K562 (cell line): ENCODE data around the gene SCGB1D4. TPM values are rescaled to one million over a fixed set of nuclear protein-coding genes. Genes with fewer than 3 reads are reported as not detected.

Source experiments
- ATAC-seq: fragments of 200-7000 bp; cut with Tn5 transposase; 3 replicates; pipeline ENCODE4 v1.9.1; 2020; ENCODE audit warnings: moderate library complexity
- BruUV-seq: library from RNA; stranded (reverse); fragments of 400-500 nt; replicated peaks from 2 replicates; lab custom pipeline; 2021; lab: Mats Ljungman, UMichigan
- CTCF ChIA-PET: fragments of 300-600 bp; formaldehyde crosslinking; extraction: SDS; loops from one replicate; lab custom pipeline; 2021; ENCODE audit warnings: low intra/inter-chr PET ratio; lab: Yijun Ruan, JAX
- POLR2A ChIA-PET: fragments of 300-600, 350-650 bp; sonication (Branson Sonifier 250); formaldehyde crosslinking; extraction: SDS; loops from one replicate; lab custom pipeline; 2021; ENCODE audit warnings: antibody characterized with exemption, inconsistent platforms; lab: Yijun Ruan, JAX
- DNase-seq, 4 experiments: peaks; one replicate each; pipeline versions ENCODE4 v3.0.0 to v3.0.0-alpha.2; 2011 to 2018; ENCODE audit warnings: low spot score in 3 of 4, mixed read lengths in 3 of 4; ENCODE audit errors: extremely low read depth in 1 of 4
- FAIRE-seq: peaks from 2 replicates; lab custom pipeline; 2011; peaks lifted over from hg19 to GRCh38; lab: Jason Lieb, UNC
- H2AFZ ChIP-seq: 2 replicates; pipeline ENCODE4 v1.6.0; 2011; ENCODE audit warnings: low read depth, low read length, control low read depth, inconsistent platforms
- H3K27ac ChIP-seq: fragments of 200-600 bp; 3 replicates; pipeline ENCODE4 v1.8.0; 2011; ENCODE audit warnings: low read depth, mild to moderate bottlenecking, control low read depth, inconsistent platforms, low read length, moderate library complexity, mixed read lengths; ENCODE audit errors: extremely low read depth
- H3K27me3 ChIP-seq, 2 experiments: fragments of 300-600 bp in 1 of 2; 2 replicates in 1 of 2; 3 replicates in 1 of 2; pipeline versions ENCODE4 v1.6.0 to v1.8.0; 2011; ENCODE audit warnings: inconsistent platforms in 2 of 2, low read length in 2 of 2, mild to moderate bottlenecking in 1 of 2, mixed read lengths in 1 of 2, moderate library complexity in 1 of 2; ENCODE audit not compliant: control insufficient read depth in 2 of 2, insufficient read depth in 2 of 2
- H3K36me3 ChIP-seq: fragments of 300-600 bp; 3 replicates; pipeline ENCODE4 v1.8.0; 2011; ENCODE audit warnings: mild to moderate bottlenecking, low read length, inconsistent platforms; ENCODE audit not compliant: control insufficient read depth, insufficient read depth
- H3K4me1 ChIP-seq, 2 experiments: fragments of 200-600 bp in 1 of 2; replicated peaks in 1 of 2; 2 replicates in 1 of 2; 3 replicates in 1 of 2; pipeline versions ENCODE4 v1.5.1 to v1.8.0; 2011; ENCODE audit warnings: inconsistent platforms in 2 of 2, low read length in 2 of 2, mild to moderate bottlenecking in 1 of 2, mixed read lengths in 1 of 2, moderate library complexity in 1 of 2; ENCODE audit not compliant: control insufficient read depth in 2 of 2, insufficient read depth in 2 of 2
- H3K4me2 ChIP-seq: 2 replicates; pipeline ENCODE4 v1.6.1; 2011; ENCODE audit warnings: low read length, control low read depth, inconsistent platforms, mixed read lengths; ENCODE audit not compliant: insufficient read depth
- H3K4me3 ChIP-seq: fragments of 200-600 bp; sonication (generic), shearing (Covaris generic); 2 replicates; pipeline ENCODE4 v1.5.1; 2016; ENCODE audit warnings: control low read depth, inconsistent platforms
- H3K79me2 ChIP-seq: fragments of 200-600 bp; 3 replicates; pipeline ENCODE4 v1.8.0; 2011; ENCODE audit warnings: low read length, inconsistent platforms; ENCODE audit not compliant: control insufficient read depth, insufficient read depth
- H3K9ac ChIP-seq, 2 experiments: 2 replicates each; pipeline versions ENCODE4 v1.6.0 to v1.6.1; 2011; ENCODE audit warnings: low read depth in 2 of 2, low read length in 2 of 2, control low read depth in 1 of 2, inconsistent platforms in 1 of 2, mild to moderate bottlenecking in 1 of 2, mixed read lengths in 1 of 2; ENCODE audit not compliant: insufficient read depth in 1 of 2
- H3K9me1 ChIP-seq: one replicate; pipeline ENCODE4 v1.6.0; 2011; ENCODE audit warnings: inconsistent platforms, mild to moderate bottlenecking, low read length, moderate library complexity; ENCODE audit not compliant: control insufficient read depth, insufficient read depth
- H3K9me3 ChIP-seq: replicated peaks from 2 replicates; pipeline ENCODE4 v1.5.1; 2011; ENCODE audit warnings: low read depth, low read length, inconsistent platforms; ENCODE audit not compliant: control insufficient read depth, insufficient read depth
- H4K20me1 ChIP-seq: replicated peaks from 2 replicates; pipeline ENCODE4 v1.6.1; 2011; ENCODE audit warnings: low read length, inconsistent platforms, mixed read lengths; ENCODE audit not compliant: control insufficient read depth, insufficient read depth
- BCLAF1 ChIP-seq, 2 experiments: fragments of 450-650 bp in 1 of 2; IDR thresholded peaks; 2 replicates each; pipeline ENCODE4 v1.6.1; 2011 to 2017; ENCODE audit warnings: low read depth in 2 of 2, antibody characterized with exemption in 1 of 2, borderline replicate concordance in 1 of 2, low read length in 1 of 2, mild to moderate bottlenecking in 1 of 2, mixed read lengths in 1 of 2; ENCODE audit not compliant: control insufficient read depth in 1 of 2
- EP300 ChIP-seq: IDR thresholded peaks from 2 replicates; pipeline ENCODE4 v1.6.1; 2012; ENCODE audit warnings: low read length, improper control_type of control experiment
- MAZ ChIP-seq, 2 experiments: fragments of 450-650 bp in 1 of 2; sonication (generic) in 1 of 2; formaldehyde crosslinking; IDR thresholded peaks in 1 of 2; conservative IDR thresholded peaks in 1 of 2; 2 replicates each; pipeline versions ENCODE4 v1.4.0 to v1.5.0; 2020; ENCODE audit warnings: mild to moderate bottlenecking in 1 of 2, missing genetic modification reagents in 1 of 2
- MNT ChIP-seq, 2 experiments: fragments of 450-650 bp; conservative IDR thresholded peaks; 2 replicates each; pipeline ENCODE4 v1.6.1; 2017; ENCODE audit warnings: mild to moderate bottlenecking in 2 of 2, moderate library complexity in 2 of 2
- SOX6 ChIP-seq: fragments of 450-650 bp; IDR thresholded peaks from 2 replicates; pipeline ENCODE4 v1.6.1; 2014; ENCODE audit warnings: mild to moderate bottlenecking
- SRSF3 ChIP-seq: fragments of 200-400 bp; formaldehyde crosslinking; IDR thresholded peaks from 2 replicates; pipeline ENCODE4 v1.6.1; 2016; ENCODE audit warnings: mild to moderate bottlenecking, low read length, moderate library complexity; ENCODE audit not compliant: insufficient read depth
- TSC22D4 ChIP-seq: fragments of 450-650 bp; IDR thresholded peaks from 2 replicates; pipeline ENCODE4 v1.6.1; 2016; ENCODE audit warnings: missing genetic modification characterization, missing biosample characterization, control low read depth
- ZNF143 ChIP-seq: sonication (generic); formaldehyde crosslinking; IDR thresholded peaks from 2 replicates; pipeline ENCODE4 v1.9.0; 2022; ENCODE audit warnings: mild to moderate bottlenecking, missing genetic modification reagents
- WGBS: fragments of 100-300 bp; shearing (Covaris generic); methylation state at CpG from one replicate; pipeline ENCODE4 v1.1.6; 2016; ENCODE audit warnings: low coverage, mixed read lengths; ENCODE audit not compliant: insufficient coverage; ENCODE audit errors: missing lambda C conversion rate; 5-methylcytosine and 5-hydroxymethylcytosine counted together
- in situ Hi-C: fragments of 300-500 bp; cut with MboI; formaldehyde crosslinking; loops from 4 replicates; pipeline ENCODE4 v1.15.0; 2018; ENCODE audit warnings: inconsistent platforms, mixed read lengths
- intact Hi-C: fragments of 100-400 bp; cut with micrococcal nuclease; formaldehyde crosslinking; loops from 2 replicates; pipeline ENCODE4 v1.14.2; 2022
- polyA plus RNA-seq, 8 experiments: library from polyadenylated mRNA; depleted of rRNA in 4 of 8; stranded (reverse) in 5 of 8; unstranded in 3 of 8; fragments of >200 nt; fragmentation: Nextera tagmentation in 2 of 8; fragmentation: Illumina TruSeq in 1 of 8; extraction: Ambion mirVana in 2 of 8; extraction: Trizol in 1 of 8; gene quantifications; 2 replicates each; pipeline versions ENCODE4 v1.2.1 to v1.2.3, GENCODE V29; 2011 to 2014; ENCODE audit warnings: inconsistent platforms in 1 of 8, missing spikeins in 1 of 8
- total RNA-seq, 7 experiments: library from RNA; depleted of rRNA in 6 of 7; stranded (reverse); fragments of >200 nt in 6 of 7; fragmentation: Illumina TruSeq in 2 of 7; extraction: Trizol in 2 of 7; gene quantifications; 2 replicates each; pipeline versions ENCODE4 v1.2.1 to v1.2.3, GENCODE V29; 2011 to 2021; ENCODE audit warnings: low replicate concordance in 1 of 7

Gene SCGB1D4
- total and polyA plus RNA-seq, 9 of the 15 experiments (the other 6 are each of a cell fraction or from before 2014, with no cell fraction given), result not detected

GRCh38 chr11:62345861-62346260 lies 47.0 kb upstream of the SCGB1D4 start:
- WGBS, result 82% methylated on average over 6 of the region's 6 CpGs
- Histone ChIP-seq H4K20me1 (no peaks in the 10 kb centered on the region), H2AFZ (no peak overlapping the region), H3K4me3 (no peak overlapping the region), H3K4me1 (peaks cover 4 to 10% of the 10 kb centered on the region in 2 experiments; a peak in 2 of 5 replicates), H3K9me3 (no peaks in the 10 kb centered on the region), H3K4me2 (no peak overlapping the region), H3K36me3 (no peaks in the 10 kb centered on the region), H3K27me3 (no peaks in the 10 kb centered on the region), H3K27ac (no peak overlapping the region), H3K9ac (no peak overlapping the region)
- ChIA-PET CTCF (no interaction called here), POLR2A (interaction anchor here (0.8 to 1.7 kb wide), 2 partner anchors 26 to 50 kb away, joined by 3 read pairs; no protein-coding TSS in a partner anchor)
- DNase-seq, result no peak
- no peak for ATAC-seq
- in situ Hi-C loops (no loop called here), intact Hi-C loops (no loop called here)
- no peak for FAIRE-seq
- no TSS peak for BruUV-seq
- TF ChIP-seq MNT (conservative IDR thresholded peaks at IDR 0.05) (no peak), SOX6 (no peak)
- TF ChIP-seq, all 486 proteins: peak for 0
- Histone ChIP-seq H3K9me1 (no peaks in the 10 kb centered on the region), H3K79me2 (no peaks in the 10 kb centered on the region)

- BruUV-seq, result no TSS peak
- Histone ChIP-seq H3K4me2 (no peak overlapping the region), H3K4me3 (no peak overlapping the region), H3K9me3 (no peaks in the 10 kb centered on the region), H3K36me3 (peaks cover 3% of the 10 kb centered on the region; the same call in 1 of the 3 replicates), H3K9ac (no peak overlapping the region), H3K4me1 (peaks cover 3 to 4% of the 10 kb centered on the region in 2 experiments; a peak in 2 of 5 replicates), H2AFZ (no peak overlapping the region), H3K27me3 (no peaks in the 10 kb centered on the region), H3K27ac (no peak overlapping the region), H3K9me1 (no peaks in the 10 kb centered on the region), H3K79me2 (no peaks in the 10 kb centered on the region), H4K20me1 (no peaks in the 10 kb centered on the region)
- intact Hi-C loops (no loop called here), in situ Hi-C loops (no loop called here)
- no peak for ATAC-seq
- POLR2A ChIA-PET, result no interaction called here
- no peak for FAIRE-seq
- CTCF ChIA-PET, result no interaction called here
- 88% methylated on average over 1 of the region's 1 CpG for WGBS
- no peak for DNase-seq
- no peak for TF ChIP-seq SRSF3
- TF ChIP-seq EP300, result no peak
- no peak for TF ChIP-seq BCLAF1 (IDR thresholded peaks at IDR 0.05; ENCODE audit: borderline replicate concordance in 1 of 2, control insufficient read depth in 1 of 2, low read depth in 2 of 2, low read length in 1 of 2)
- TF ChIP-seq ZNF143 (CRISPR knock-in tag), result no peak
- TF ChIP-seq MAZ (CRISPR knock-in tag; conservative IDR thresholded peaks at IDR 0.05 in 1 of 2, IDR thresholded peaks at IDR 0.05 in 1 of 2), result no peak
- TF ChIP-seq TSC22D4 (tag), result no peak
Measured at GRCh38 chr11:62344210-62344609, 45.3 kb upstream of the SCGB1D4 start.
